ENCODE data around the gene KLB.

Gene KLB

DNA sequence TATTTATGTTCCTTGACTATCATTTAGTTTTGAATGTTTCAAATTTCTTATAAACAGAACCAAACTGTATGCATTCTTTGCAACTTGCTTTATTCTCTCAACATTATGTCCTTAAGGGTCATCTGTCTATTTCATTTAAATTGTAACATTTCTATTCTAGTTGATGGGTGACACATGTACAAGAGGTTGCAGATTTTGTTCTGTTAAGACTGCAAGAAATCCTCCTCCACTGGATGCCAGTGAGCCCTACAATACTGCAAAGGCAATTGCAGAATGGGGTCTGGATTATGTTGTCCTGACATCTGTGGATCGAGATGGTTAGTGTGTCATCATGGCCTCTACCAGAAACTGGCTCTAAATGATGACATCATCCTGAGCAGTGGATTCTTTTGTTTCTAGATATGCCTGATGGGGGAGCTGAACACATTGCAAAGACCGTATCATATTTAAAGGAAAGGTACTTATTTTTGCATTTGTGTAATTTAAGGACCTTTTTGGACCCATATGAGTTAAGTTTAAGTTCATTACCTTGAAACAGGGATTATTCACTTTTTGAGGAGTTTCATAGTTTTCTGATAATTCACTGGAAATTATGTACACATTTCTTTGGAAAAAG lies 58.3 kb downstream of the KLB start:
- Histone ChIP-seq H4K20me1 (no peaks in the 10 kb centered on the region), H3K4me1 (peaks cover 13% of the 10 kb centered on the region), H3K4me3 (no peak overlapping the region), H3K4me2 (no peak overlapping the region), H3K9me3 (no peaks in the 10 kb centered on the region), H3K27ac (no peak overlapping the region), H3K9ac (no peak overlapping the region), H3K27me3 (no peaks in the 10 kb centered on the region), H3K36me3 (peaks cover 53% of the 10 kb centered on the region)
- TF ChIP-seq Cebpa-rat (IDR thresholded peaks at IDR 0.05) = no peak

DNA sequence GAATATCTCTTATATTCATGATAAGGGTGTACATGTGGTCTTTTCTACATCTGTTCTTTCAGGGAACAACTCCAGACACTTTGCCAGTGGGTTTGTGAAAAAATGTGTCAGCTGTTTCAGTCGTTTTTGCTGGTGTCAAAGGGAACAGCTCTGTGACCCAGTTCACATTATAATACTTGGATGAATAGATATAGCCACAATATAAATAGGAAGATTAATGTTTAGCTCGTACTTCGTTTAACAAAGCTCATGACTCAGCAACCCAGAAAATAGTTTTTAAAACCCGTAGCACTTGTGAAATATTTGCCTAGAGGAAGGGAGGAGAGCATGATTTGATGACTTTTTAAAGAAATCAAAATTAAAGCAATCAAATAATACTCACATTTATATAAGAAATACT lies 60.0 kb downstream of the KLB start:
- TF ChIP-seq Cebpa-rat (IDR thresholded peaks at IDR 0.05) = no peak
- H3K4me3 ChIP-seq = no peak overlapping the region
- no peaks in the 10 kb centered on the region for H3K9me3 ChIP-seq
- H3K27me3 ChIP-seq = no peaks in the 10 kb centered on the region
- no peak overlapping the region for H3K27ac ChIP-seq
- no peak overlapping the region for H3K9ac ChIP-seq
- H3K36me3 ChIP-seq = peaks cover 56% of the 10 kb centered on the region
- no peaks in the 10 kb centered on the region for H4K20me1 ChIP-seq
- H3K4me2 ChIP-seq = no peak overlapping the region
- 0 out of 2 replicates have a peak, but pooled peaks cover 4% of the 10 kb centered on the region for H3K4me1 ChIP-seq

DNA sequence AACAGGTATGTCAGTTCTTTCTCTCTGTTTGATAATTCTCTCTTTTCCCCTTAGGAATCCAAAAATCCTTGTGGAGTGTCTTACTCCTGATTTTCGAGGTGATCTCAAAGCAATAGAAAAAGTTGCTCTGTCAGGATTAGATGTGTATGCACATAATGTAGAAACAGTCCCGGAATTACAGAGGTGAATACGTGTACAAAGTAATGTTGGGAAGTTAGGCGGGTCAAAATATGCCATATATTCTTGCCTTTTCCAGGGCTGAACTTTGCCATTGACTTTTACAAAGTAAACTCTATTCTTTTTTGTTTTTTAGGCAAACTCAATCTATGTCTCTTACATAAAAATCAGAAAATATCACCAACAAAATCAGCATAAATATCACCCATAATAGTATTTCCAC lies 60.7 kb downstream of the KLB start:
- no peaks in the 10 kb centered on the region for H4K20me1 ChIP-seq
- no peak for TF ChIP-seq Cebpa-rat (IDR thresholded peaks at IDR 0.05)
- H3K27me3 ChIP-seq = no peaks in the 10 kb centered on the region
- H3K4me1 ChIP-seq = 0 out of 2 replicates have a peak, but pooled peaks cover 4% of the 10 kb centered on the region
- no peak overlapping the region for H3K27ac ChIP-seq
- H3K9ac ChIP-seq = no peak overlapping the region
- H3K4me2 ChIP-seq = no peak overlapping the region
- no peak overlapping the region for H3K4me3 ChIP-seq
- H3K9me3 ChIP-seq = no peaks in the 10 kb centered on the region
- H3K36me3 ChIP-seq = peaks cover 61% of the 10 kb centered on the region

DNA sequence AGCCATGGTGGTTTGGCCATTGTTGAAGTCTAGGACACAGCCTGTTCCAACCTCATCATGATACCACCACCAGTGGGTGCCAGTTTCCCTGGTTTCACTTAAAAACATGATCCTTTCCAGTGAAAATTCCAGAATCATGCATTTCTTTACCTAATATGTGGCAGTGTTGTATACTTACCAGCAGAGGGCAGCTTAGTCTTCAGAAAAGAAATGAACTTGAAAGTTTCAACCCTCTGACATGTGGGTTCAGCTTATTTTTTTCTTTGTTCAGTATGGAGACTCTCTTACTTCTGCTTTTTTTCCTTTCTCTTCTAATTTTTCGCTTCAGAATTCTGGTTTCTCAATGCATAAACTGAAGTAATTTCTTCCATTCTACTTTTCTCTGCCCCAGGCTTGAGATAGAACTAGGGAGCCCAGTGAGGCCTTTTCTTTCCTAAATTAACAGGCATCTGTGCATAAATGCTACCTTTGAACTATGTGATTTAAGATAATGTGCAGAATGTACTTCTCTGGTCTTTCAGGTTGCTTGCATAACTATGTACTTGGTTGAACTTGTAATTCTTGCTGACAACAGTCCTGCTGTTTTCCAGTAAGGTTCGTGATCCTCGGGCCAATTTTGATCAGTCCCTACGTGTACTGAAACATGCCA lies 62.8 kb downstream of the KLB start:
- H3K27ac ChIP-seq = peak overlapping the region; percentile 73
- H3K4me2 ChIP-seq = peak overlapping the region; percentile 38; the same call in 1 of the 2 replicates
- TF ChIP-seq Cebpa-rat (IDR thresholded peaks at IDR 0.05) = no peak
- peaks cover 55% of the 10 kb centered on the region for H3K36me3 ChIP-seq
- H3K27me3 ChIP-seq = no peaks in the 10 kb centered on the region
- H4K20me1 ChIP-seq = no peaks in the 10 kb centered on the region
- peak overlapping the region; percentile 63 for H3K9ac ChIP-seq
- 0 out of 2 replicates have a peak, but pooled peaks cover 4% of the 10 kb centered on the region for H3K4me1 ChIP-seq
- no peaks in the 10 kb centered on the region for H3K9me3 ChIP-seq
- no peak overlapping the region for H3K4me3 ChIP-seq

- Histone ChIP-seq H3K27me3 (no peaks in the 10 kb centered on the region), H3K9me3 (no peaks in the 10 kb centered on the region), H3K4me3 (no peak overlapping the region), H3K9ac (no peak overlapping the region), H3K27ac (no peak overlapping the region), H3K4me1 (0 out of 2 replicates have a peak, but pooled peaks cover 4% of the 10 kb centered on the region), H3K4me2 (no peak overlapping the region), H4K20me1 (no peaks in the 10 kb centered on the region), H3K36me3 (peaks cover 48% of the 10 kb centered on the region)
- TF ChIP-seq Cebpa-rat (IDR thresholded peaks at IDR 0.05) = no peak
Measured at GRCh38 chr4:39470402-39470801, 63.7 kb downstream of the KLB start.

GRCh38 chr4:39472396-39472795 lies 65.7 kb downstream of the KLB start:
- H3K27me3 ChIP-seq = no peaks in the 10 kb centered on the region
- H3K27ac ChIP-seq = no peak overlapping the region
- H3K4me2 ChIP-seq = no peak overlapping the region
- 0 out of 2 replicates have a peak, but pooled peaks cover 4% of the 10 kb centered on the region for H3K4me1 ChIP-seq
- no peak overlapping the region for H3K9ac ChIP-seq
- TF ChIP-seq Cebpa-rat (IDR thresholded peaks at IDR 0.05) = no peak
- no peaks in the 10 kb centered on the region for H3K9me3 ChIP-seq
- no peak overlapping the region for H3K4me3 ChIP-seq
- no peaks in the 10 kb centered on the region for H4K20me1 ChIP-seq
- H3K36me3 ChIP-seq = peaks cover 44% of the 10 kb centered on the region

- no peak overlapping the region for H3K9ac ChIP-seq
- H4K20me1 ChIP-seq = no peaks in the 10 kb centered on the region
- no peak overlapping the region for H3K4me2 ChIP-seq
- no peak overlapping the region for H3K27ac ChIP-seq
- H3K4me3 ChIP-seq = no peak overlapping the region
- H3K4me1 ChIP-seq = no peaks in the 10 kb centered on the region
- H3K9me3 ChIP-seq = no peaks in the 10 kb centered on the region
- TF ChIP-seq Cebpa-rat (IDR thresholded peaks at IDR 0.05) = no peak
- H3K36me3 ChIP-seq = peaks cover 41% of the 10 kb centered on the region
- no peaks in the 10 kb centered on the region for H3K27me3 ChIP-seq
Measured at GRCh38 chr4:39476187-39476895, 69.6 kb downstream of the KLB start.

GRCh38 chr4:39480251-39480650 lies 73.5 kb downstream of the KLB start:
- Histone ChIP-seq H3K27ac (no peak overlapping the region), H3K9me3 (peaks cover 18% of the 10 kb centered on the region), H3K9ac (no peak overlapping the region), H3K4me1 (no peaks in the 10 kb centered on the region), H3K27me3 (no peaks in the 10 kb centered on the region), H4K20me1 (no peaks in the 10 kb centered on the region), H3K4me2 (no peak overlapping the region), H3K4me3 (no peak overlapping the region), H3K36me3 (peaks cover 16% of the 10 kb centered on the region)
- TF ChIP-seq Cebpa-rat (IDR thresholded peaks at IDR 0.05) = no peak

- no peak for TF ChIP-seq Cebpa-rat (IDR thresholded peaks at IDR 0.05)
- Histone ChIP-seq H3K4me3 (no peak overlapping the region), H3K9me3 (peaks cover 21% of the 10 kb centered on the region), H3K4me1 (no peaks in the 10 kb centered on the region), H3K27me3 (no peaks in the 10 kb centered on the region), H3K27ac (no peak overlapping the region), H3K4me2 (no peak overlapping the region), H3K36me3 (peaks cover 15% of the 10 kb centered on the region), H3K9ac (no peak overlapping the region), H4K20me1 (no peaks in the 10 kb centered on the region)
Measured at GRCh38 chr4:39480902-39481695, 74.4 kb downstream of the KLB start.
